Heart right ventricle (tissue), 16 donors: Measurements from ENCODE around the gene ADK. TPM values are rescaled to one million over a fixed set of nuclear protein-coding genes. Genes with fewer than 3 reads are reported as not detected.

Experiments used
- ATAC-seq, 8 donors: fragments of 200-7000 bp; cut with Tn5 transposase; one replicate each; pipeline ENCODE4 v1.9.1; 2020; ENCODE audit warnings: mild to moderate bottlenecking in 8 of 8, moderate library complexity in 8 of 8, moderate number of reproducible peaks in 1 of 8
- DNase-seq, 2 donors: peaks; one replicate each; pipeline ENCODE4 v3.0.0-alpha.2; 2020
- H3K27ac ChIP-seq, 10 donors: fragments of 200-600 bp; sonication (generic) in 2 of 10; one replicate each; pipeline versions ENCODE4 v1.5.0 to v1.8.0; 2020 to 2022; ENCODE audit warnings: mild to moderate bottlenecking in 3 of 10
- H3K27me3 ChIP-seq, 7 donors: fragments of 200-600 bp; one replicate each; pipeline ENCODE4 v1.8.0; 2021 to 2022; ENCODE audit warnings: mild to moderate bottlenecking in 2 of 7
- H3K36me3 ChIP-seq, 9 donors: fragments of 200-600 bp; sonication (generic) in 1 of 9; one replicate each; pipeline versions ENCODE4 v1.5.0 to v1.8.0; 2020 to 2022; ENCODE audit warnings: mild to moderate bottlenecking in 2 of 9
- H3K4me1 ChIP-seq, 9 donors: fragments of 200-600 bp; sonication (generic) in 1 of 9; one replicate each; pipeline versions ENCODE4 v1.5.0 to v1.8.0; 2020 to 2022; ENCODE audit warnings: mild to moderate bottlenecking in 4 of 9
- H3K4me3 ChIP-seq, 10 donors: fragments of 200-600 bp; sonication (generic) in 2 of 10; one replicate each; pipeline versions ENCODE4 v1.5.0 to v1.8.0; 2020 to 2022; ENCODE audit warnings: mild to moderate bottlenecking in 7 of 10, moderate library complexity in 2 of 10
- H3K9me3 ChIP-seq, 11 donors: fragments of 200-600 bp in 10 of 11; sonication (generic) in 2 of 11; one replicate each; pipeline versions ENCODE4 v1.5.0 to v1.8.0; 2013 to 2022; ENCODE audit warnings: mild to moderate bottlenecking in 2 of 11, control low read depth in 1 of 11, moderate library complexity in 1 of 11
- CTCF ChIP-seq, 9 donors: fragments of 200-600 bp; sonication (generic) in 2 of 9; IDR thresholded peaks; one replicate each; pipeline versions ENCODE4 v1.5.0 to v1.8.0; 2021 to 2022; ENCODE audit warnings: antibody characterized with exemption in 9 of 9, mild to moderate bottlenecking in 5 of 9, moderate library complexity in 1 of 9
- WGBS, 2 donors: extraction: QIAGEN DNeasy Blood & Tissue Kit; methylation state at CpG; one replicate each; pipeline ENCODE4 v1.1.7; 2013; ENCODE audit warnings: inconsistent platforms in 1 of 2; 5-methylcytosine and 5-hydroxymethylcytosine counted together
- intact Hi-C, 10 donors: fragments of 100-400 bp; cut with DNase I; formaldehyde crosslinking; loops; one replicate each; pipeline versions ENCODE4 v1.11.1 to v1.14.2; 2022
- polyA plus RNA-seq, 2 donors: library from polyadenylated mRNA; stranded (reverse); fragments of 200-250 nt; gene quantifications; one replicate each; pipeline ENCODE4 v1.2.3, GENCODE V29; 2013
- total RNA-seq, 10 donors: library from RNA; stranded (reverse); fragmentation: NEBNext Ultra II Directional in 3 of 10; extraction: Animal tissue kit (Norgen Biotek cat#: 25700) in 3 of 10; gene quantifications; one replicate each; pipeline versions ENCODE4 v1.2.1 to v1.2.4, GENCODE V29; 2021 to 2023
- donor health status: Arrhythmogenic right ventricular cardiomyopathy.
- donor health status: ischemic (EF 13 %, LVEDD 7.1; RV severe dilation, severe dysfunction).
- donor health status: healthy with polysubstance abuse.
- donor health status: DM: no; HTN: yes; CAD: no.
- donor health status: DM: no; HTN: no; CAD: no.
- donor health status: ischemic (EF 25% LVEDD 6.9; RV normal size, moderate dysfunction).
- donor health status: ischemic (EF 25% LVEDD 5.7; RV mildly dilated, moderate dysfunction).
- donor health status: healthy.
- donor health status: DM: yes; HTN: yes; CAD: no.
- donor health status: Ischemic cardiomyopathy.
- donor health status: ischemic (EF 35%, LVEDD 5.7; RV mildly dilated, moderate dysfunction).
- donor health status: nonischemic (EF 11% LVEDD 7.7; RV severe dilation, severe dysfunction).
- donor health status: DM: yes; HTN: yes; CAD: no.
- donor health status: PGD.
- donor health status: ischemic (EF 29% LVEDD 5.4; RV normal size, mild dysfunction).
- donor health status: nonischemic (EF 23%, LVEDD 6.1; RV moderate dilation, normal function).

The ADK gene
- total and polyA plus RNA-seq, 12 donors, result 13.0 to 50.0 (median 39.1) TPM

GRCh38 chr10:74234569-74234968 lies 83.5 kb downstream of the ADK start:
- Histone ChIP-seq H3K4me1 (no peaks in the 10 kb centered on the region), H3K27me3 (no peaks in the 10 kb centered on the region), H3K9me3 (no peaks in the 10 kb centered on the region), H3K4me3 (no peak overlapping the region), H3K27ac (no peak overlapping the region), H3K36me3 (no peaks in the 10 kb centered on the region)
- DNase-seq, result no peak
- WGBS, 2 donors, result 95 to 98% methylated on average over 1 of the region's 1 CpG
- intact Hi-C loops, result loop anchor here in 5 of 10 donors (10.0 kb wide), 3 partner anchors 80 to 350 kb away; partner anchors contain the start of genes ADK (in 1 of the 5) and AP3M1 (in 1 of the 5)
- peak in 7 of 9 donors; percentile 27 to 58 (median 48) for TF ChIP-seq CTCF (IDR thresholded peaks at IDR 0.05)
- ATAC-seq, result no peak

GRCh38 chr10:74238031-74238431 lies 87.0 kb downstream of the ADK start:
- H3K9me3 ChIP-seq, result no peaks in the 10 kb centered on the region
- H3K4me1 ChIP-seq, result no peaks in the 10 kb centered on the region
- intact Hi-C loops, result loop anchor here in 5 of 10 donors (10.0 kb wide), 3 partner anchors 83 to 353 kb away; partner anchors contain the start of genes ADK (in 1 of the 5) and AP3M1 (in 1 of the 5)
- DNase-seq (no peak), ATAC-seq (no peak)
- H3K4me3 ChIP-seq, result no peak overlapping the region
- 69 to 79% methylated on average over 6 of the region's 6 CpGs for WGBS, 2 donors
- no peak for TF ChIP-seq CTCF (IDR thresholded peaks at IDR 0.05)
- peaks cover 0 to 4% (median 2%) of the 10 kb centered on the region in 9 donors for H3K36me3 ChIP-seq
- H3K27me3 ChIP-seq, result no peaks in the 10 kb centered on the region
- H3K27ac ChIP-seq, result no peak overlapping the region

- ATAC-seq, result no peak
- no peak for DNase-seq
- Histone ChIP-seq H3K9me3 (no peaks in the 10 kb centered on the region), H3K27ac (no peak overlapping the region), H3K27me3 (no peaks in the 10 kb centered on the region), H3K4me3 (no peak overlapping the region), H3K4me1 (no peaks in the 10 kb centered on the region), H3K36me3 (peaks cover 0 to 8% (median 5%) of the 10 kb centered on the region in 9 donors)
- no peak for TF ChIP-seq CTCF (IDR thresholded peaks at IDR 0.05)
- intact Hi-C loops, result loop anchor here in 5 of 10 donors (10.0 kb wide), 3 partner anchors 84 to 354 kb away; partner anchors contain the start of genes ADK (in 1 of the 5) and AP3M1 (in 1 of the 5)
- WGBS, 2 donors, result 96 to 100% methylated on average over 2 of the region's 2 CpGs
Observed at GRCh38 chr10:74238516-74238915, 87.5 kb downstream of the ADK start.

GRCh38 chr10:74243067-74243466 lies 92.0 kb downstream of the ADK start:
- no peak overlapping the region for H3K27ac ChIP-seq
- H3K9me3 ChIP-seq, result no peaks in the 10 kb centered on the region
- DNase-seq, result no peak
- TF ChIP-seq CTCF (IDR thresholded peaks at IDR 0.05), result no peak
- ATAC-seq, result peak in 1 of 8 donors; percentile 13
- no peaks in the 10 kb centered on the region for H3K27me3 ChIP-seq
- WGBS, 2 donors, result 89 to 91% methylated on average over 10 of the region's 10 CpGs
- no peaks in the 10 kb centered on the region for H3K4me1 ChIP-seq
- H3K4me3 ChIP-seq, result no peak overlapping the region
- intact Hi-C loops, result loop anchor here in 6 of 10 donors (2.0 to 10.0 kb wide), 4 partner anchors 859 to 994 kb away; partner anchors contain the start of gene COMTD1 (in 4 of the 6)
- peaks cover 0 to 10% (median 5%) of the 10 kb centered on the region in 9 donors for H3K36me3 ChIP-seq
